Lung (tissue), 12 donors: Measurements from ENCODE around the gene SLC6A9. TPM values are rescaled to one million over a fixed set of nuclear protein-coding genes. Genes with fewer than 3 reads are reported as not detected.

Source experiments
- ATAC-seq: fragments of 200-7000 bp; cut with Tn5 transposase; one replicate; pipeline ENCODE4 v1.9.1; 2020; ENCODE audit warnings: moderate number of reproducible peaks; ENCODE audit not compliant: insufficient read depth, low FRiP score
- DNase-seq, 3 donors: peaks; one replicate each; pipeline ENCODE4 v3.0.0-alpha.2; 2013 to 2017
- H3K27ac ChIP-seq, 2 donors: one replicate each; pipeline ENCODE4 v1.5.1; 2013; ENCODE audit warnings: mild to moderate bottlenecking in 2 of 2, moderate library complexity in 2 of 2, control low read depth in 1 of 2, inconsistent platforms in 1 of 2, low read depth in 1 of 2, low read length in 1 of 2
- H3K27me3 ChIP-seq, 3 donors: one replicate each; pipeline ENCODE4 v1.5.1; 2013; ENCODE audit warnings: low read length in 2 of 3; ENCODE audit not compliant: control insufficient read depth in 3 of 3, insufficient read depth in 3 of 3
- H3K36me3 ChIP-seq, 4 donors: one replicate each; pipeline ENCODE4 v1.5.1; 2013; ENCODE audit warnings: low read length in 4 of 4, mild to moderate bottlenecking in 1 of 4, moderate library complexity in 1 of 4; ENCODE audit not compliant: control insufficient read depth in 4 of 4, insufficient read depth in 4 of 4
- H3K4me1 ChIP-seq, 5 donors: one replicate each; pipeline ENCODE4 v1.5.1; 2013; ENCODE audit warnings: low read length in 5 of 5, mild to moderate bottlenecking in 2 of 5, moderate library complexity in 1 of 5; ENCODE audit not compliant: control insufficient read depth in 5 of 5, insufficient read depth in 5 of 5
- H3K4me3 ChIP-seq: one replicate; pipeline ENCODE4 v1.5.1; 2013; ENCODE audit warnings: mild to moderate bottlenecking, control low read depth, moderate library complexity
- H3K9ac ChIP-seq, 2 donors: one replicate each; pipeline ENCODE4 v1.5.1; 2013; ENCODE audit warnings: low read length in 2 of 2, control low read depth in 1 of 2; ENCODE audit not compliant: insufficient read depth in 1 of 2
- H3K9me3 ChIP-seq, 4 donors: one replicate each; pipeline ENCODE4 v1.5.1; 2013; ENCODE audit warnings: low read length in 3 of 4, mild to moderate bottlenecking in 1 of 4, moderate library complexity in 1 of 4; ENCODE audit not compliant: control insufficient read depth in 4 of 4, insufficient read depth in 3 of 4
- CTCF ChIP-seq: IDR thresholded peaks from 2 replicates; pipeline ENCODE4 v1.5.1; 2012; ENCODE audit warnings: mild to moderate bottlenecking; ENCODE audit errors: control extremely low read depth, extremely low read depth
- WGBS, 2 donors: extraction: QIAGEN DNeasy Blood & Tissue Kit; methylation state at CpG; one replicate each; pipeline ENCODE4 v1.1.7; 2013; 5-methylcytosine and 5-hydroxymethylcytosine counted together
- polyA plus RNA-seq, 2 donors: library from polyadenylated mRNA; stranded (reverse); fragments of 200-250 nt; gene quantifications; one replicate each; pipeline ENCODE4 v1.2.1, GENCODE V29; 2013
- total RNA-seq, 2 donors: library from RNA; depleted of rRNA in 1 of 2; stranded (reverse); fragments of >200 nt in 1 of 2; gene quantifications; one replicate each; pipeline ENCODE4 v1.2.1, GENCODE V29; 2014 to 2021
- donor health status: control.
- donor health status: control.
- donor health status: Bipolar disorder and iron deficiency.
- donor health status: healthy.
- donor health status: DM: yes; HTN: yes; CAD: no.

Gene SLC6A9
- total and polyA plus RNA-seq, 4 donors, result 8.7 to 29.9 (median 9.4) TPM

DNA sequence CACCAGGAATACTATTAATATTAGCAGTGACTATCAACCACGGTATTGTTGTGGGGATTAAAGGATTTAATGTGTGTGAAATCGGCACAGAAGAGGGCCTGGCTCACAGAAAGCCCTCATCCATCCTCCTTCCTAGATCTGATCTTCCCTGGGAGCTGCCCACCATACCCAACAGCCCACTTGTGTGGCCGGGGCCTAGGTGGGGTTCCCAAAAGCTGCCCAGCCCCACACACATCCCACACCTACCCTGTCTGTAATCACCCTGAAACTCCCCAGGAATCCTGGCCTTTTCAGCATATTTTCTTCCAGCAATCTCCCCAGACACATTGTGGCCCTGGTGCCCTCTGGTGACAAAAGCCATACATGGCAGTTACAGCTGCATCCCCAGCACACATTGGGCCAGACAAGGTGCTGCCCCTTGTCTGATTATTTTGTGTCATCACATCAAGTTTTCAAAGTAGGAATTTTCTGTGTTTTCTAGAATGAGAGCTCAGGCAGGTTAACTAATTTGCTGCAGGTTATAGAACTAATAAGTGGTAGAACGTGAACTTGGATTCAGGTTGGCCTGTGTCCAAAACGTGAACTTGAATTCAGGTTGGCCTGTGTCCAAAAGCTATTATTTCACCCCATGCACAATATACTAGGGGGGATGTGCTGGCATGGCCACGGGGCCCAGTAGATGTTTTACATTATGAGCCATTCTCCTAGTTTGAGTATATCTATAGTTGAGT lies 5.3 kb upstream of the SLC6A9 start:
- DNase-seq (peak; percentile 78 to 83 (median 83)), ATAC-seq (no peak)
- Histone ChIP-seq H3K4me3 (no peak overlapping the region), H3K36me3 (no peaks in the 10 kb centered on the region), H3K4me1 (peaks cover 0 to 39% (median 7%) of the 10 kb centered on the region in 5 donors), H3K27ac (peak overlapping the region in 1 of 2 donors; percentile 55), H3K9me3 (no peaks in the 10 kb centered on the region), H3K9ac (no peak overlapping the region), H3K27me3 (no peaks in the 10 kb centered on the region)
- peak; percentile 76 for TF ChIP-seq CTCF
- WGBS, 2 donors, result 20 to 37% methylated on average over 6 of the region's 6 CpGs

DNA sequence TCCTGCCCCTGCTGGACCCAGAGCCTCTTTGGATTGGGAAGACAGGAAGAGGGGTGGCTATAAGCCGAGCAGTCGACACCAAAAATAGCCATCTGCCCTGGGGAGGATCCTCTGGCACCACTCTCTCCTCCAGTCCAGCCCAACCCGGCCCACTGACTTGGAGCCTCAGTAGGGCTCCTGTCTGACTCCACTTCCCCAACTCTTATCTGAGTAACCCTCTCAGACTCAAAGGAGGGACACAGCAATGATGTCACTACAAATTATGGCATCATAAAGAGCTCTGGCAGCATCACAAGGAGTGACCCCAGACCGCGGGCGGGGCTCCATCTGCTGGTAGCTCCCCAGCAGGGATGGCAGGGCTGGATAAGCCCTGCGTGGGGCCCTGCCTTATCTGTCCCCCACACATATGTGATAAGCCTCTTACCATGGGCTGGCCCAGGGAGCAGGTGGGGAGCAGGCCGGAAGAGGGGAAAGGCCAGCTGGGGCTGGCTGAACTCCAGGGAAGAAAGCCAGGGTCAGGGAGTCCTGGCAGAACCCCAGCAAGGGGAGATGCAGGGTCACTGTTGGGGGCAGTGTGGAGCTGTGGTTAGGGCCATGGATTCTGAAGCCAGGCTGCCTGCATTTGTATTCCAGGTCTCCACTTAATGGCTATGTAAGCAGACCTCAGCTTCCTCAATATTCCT lies 4.6 kb upstream of the SLC6A9 start:
- no peaks in the 10 kb centered on the region for H3K27me3 ChIP-seq
- H3K27ac ChIP-seq, result no peak overlapping the region
- H3K4me3 ChIP-seq, result no peak overlapping the region
- DNase-seq (peak in 1 of 3 donors; percentile 45), ATAC-seq (no peak)
- peaks cover 0 to 41% (median 7%) of the 10 kb centered on the region in 5 donors for H3K4me1 ChIP-seq
- no peak for TF ChIP-seq CTCF
- 55 to 72% methylated on average over 8 of the region's 8 CpGs for WGBS, 2 donors
- H3K36me3 ChIP-seq, result no peaks in the 10 kb centered on the region
- no peak overlapping the region for H3K9ac ChIP-seq
- no peaks in the 10 kb centered on the region for H3K9me3 ChIP-seq

GRCh38 chr1:44034976-44035716 lies 3.9 kb upstream of the SLC6A9 start:
- DNase-seq, result no peak
- peaks cover 0 to 41% (median 7%) of the 10 kb centered on the region in 5 donors for H3K4me1 ChIP-seq

More at GRCh38 chr1:44034976-44035716, 3.9 kb upstream of the SLC6A9 start:
- Histone ChIP-seq H3K9ac (no peak overlapping the region), H3K27ac (peak overlapping the region in 1 of 2 donors; percentile 12), H3K9me3 (no peaks in the 10 kb centered on the region), H3K36me3 (no peaks in the 10 kb centered on the region), H3K4me3 (no peak overlapping the region), H3K27me3 (no peaks in the 10 kb centered on the region)
- WGBS, 2 donors, result 78 to 89% methylated on average over 11 of the region's 11 CpGs
- no peak for ATAC-seq
- no peak for TF ChIP-seq CTCF
